22Rv1 (cell line): ENCODE measurements around the gene PMEPA1.
A peak's percentile ranks its signal among the peaks of the same experiment; 100 is the strongest.

Experiments used
- H3K27ac ChIP-seq: fragments of 450-650 bp; 2 replicates; pipeline ENCODE4 v1.5.1; 2017
- CTCF ChIP-seq: fragments of 450-650 bp; IDR thresholded peaks from 2 replicates; pipeline ENCODE4 v1.5.1; 2017; ENCODE audit warnings: mild to moderate bottlenecking
- ZFX ChIP-seq: fragments of 450-650 bp; IDR thresholded peaks from 2 replicates; pipeline ENCODE4 v1.6.1; 2017; ENCODE audit warnings: antibody characterized with exemption, borderline replicate concordance

The PMEPA1 gene

DNA sequence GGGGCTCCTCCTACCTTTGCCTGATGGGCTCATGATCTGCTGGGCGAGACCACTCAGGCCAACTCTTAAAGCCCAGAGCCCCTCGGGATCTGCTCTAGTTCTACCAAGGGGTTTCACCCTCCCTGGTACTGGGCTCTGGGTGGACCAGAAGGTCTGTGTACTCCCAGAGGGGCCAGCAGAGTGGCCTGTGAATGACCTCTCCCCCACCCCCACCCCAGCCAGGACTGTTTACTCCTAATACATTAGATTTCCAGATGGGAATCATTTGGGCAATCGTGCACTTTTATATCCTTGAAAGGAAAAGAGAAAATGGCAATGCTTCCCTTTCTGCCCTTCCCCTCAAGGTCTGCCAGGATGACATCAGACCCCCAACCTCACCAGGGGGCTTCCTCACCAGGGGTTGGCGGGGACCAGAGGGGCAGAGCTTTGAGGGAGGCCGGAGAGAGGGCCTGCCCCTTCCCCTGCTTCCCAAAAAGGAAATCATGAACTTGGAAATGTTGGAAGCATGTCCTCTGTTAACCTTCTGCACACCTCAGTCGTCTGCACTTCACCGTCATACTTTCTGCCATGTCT lies 37.1 kb upstream of the PMEPA1 start:
- no peak for TF ChIP-seq ZFX
- no peak for TF ChIP-seq CTCF
- no peak overlapping the region for H3K27ac ChIP-seq

DNA sequence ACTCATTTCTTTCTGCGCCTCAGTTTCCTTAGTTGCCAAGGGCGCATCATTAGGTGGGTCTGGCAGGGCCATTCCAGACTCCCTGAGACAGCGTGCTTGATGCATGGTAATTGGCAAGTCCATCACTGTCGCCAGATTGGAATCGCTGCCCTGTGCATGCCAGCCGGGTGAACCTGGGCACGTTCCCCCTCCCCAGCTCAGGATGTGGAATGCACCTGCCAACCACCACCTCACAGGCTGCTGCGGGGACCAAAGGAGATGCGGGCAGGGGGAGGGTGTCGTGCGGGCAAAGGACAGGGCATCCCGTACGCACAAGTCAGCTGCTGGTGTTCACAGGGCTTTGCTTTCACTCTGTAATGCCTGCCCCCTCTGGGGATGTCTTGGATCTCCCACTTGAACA lies 36.4 kb upstream of the PMEPA1 start:
- no peak overlapping the region for H3K27ac ChIP-seq
- TF ChIP-seq ZFX (no peak), CTCF (no peak)

- TF ChIP-seq ZFX = no peak
- TF ChIP-seq CTCF = no peak
- H3K27ac ChIP-seq = no peak overlapping the region
These were observed 34.4 kb upstream of the PMEPA1 start for GRCh38 chr20:57744206-57744605.

- H3K27ac ChIP-seq = no peak overlapping the region
- TF ChIP-seq CTCF (no peak), ZFX (no peak)
These were observed 33.8 kb upstream of the PMEPA1 start for GRCh38 chr20:57743450-57744095.

GRCh38 chr20:57742507-57743181 lies 32.8 kb upstream of the PMEPA1 start:
- H3K27ac ChIP-seq = no peak overlapping the region
- TF ChIP-seq CTCF (no peak), ZFX (no peak)

DNA sequence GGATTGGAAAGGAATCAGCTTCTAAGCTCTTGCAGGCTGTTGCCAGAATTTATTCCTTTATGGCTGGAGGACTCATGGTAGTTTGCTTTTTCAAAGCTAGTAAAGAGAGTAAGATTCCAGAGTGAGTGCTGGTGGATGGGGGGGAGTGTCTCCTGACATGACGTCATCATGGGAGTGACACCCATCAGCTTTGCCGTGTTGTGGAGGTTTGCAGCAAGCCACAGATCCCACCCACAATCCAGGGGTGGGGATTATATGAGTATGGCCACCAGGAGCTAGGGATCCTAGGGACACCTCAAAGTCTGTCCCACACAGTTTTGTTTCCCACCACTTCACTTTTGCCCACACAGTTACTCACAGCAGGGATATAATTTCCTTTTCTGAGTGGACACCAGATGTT lies 28.7 kb upstream of the PMEPA1 start:
- peak overlapping the region; percentile 87 for H3K27ac ChIP-seq
- TF ChIP-seq ZFX (no peak), CTCF (no peak)

DNA sequence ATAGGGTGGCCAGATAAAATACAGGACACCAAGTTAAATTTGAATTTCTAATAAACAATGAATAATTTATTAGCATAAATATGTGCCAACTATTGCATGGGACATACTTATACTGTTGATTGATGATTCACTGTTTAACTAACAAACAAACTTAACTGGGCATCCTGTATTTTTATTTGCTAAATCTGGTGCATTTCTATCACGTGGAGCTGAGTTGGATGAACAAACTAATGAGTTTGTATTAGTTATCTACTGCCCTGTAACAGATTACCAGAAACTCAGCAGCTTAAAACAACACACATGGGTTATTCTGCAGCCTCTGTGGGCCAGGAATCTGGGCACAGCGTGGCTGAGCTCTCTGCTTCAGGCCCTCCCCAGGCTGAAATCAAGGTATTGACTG lies 28.2 kb upstream of the PMEPA1 start:
- H3K27ac ChIP-seq = peak overlapping the region; percentile 87
- no peak for TF ChIP-seq ZFX
- TF ChIP-seq CTCF = no peak
